Ovary (tissue), 9 donors: ENCODE data around the gene CSNK1A1. TPM values are rescaled to one million over a fixed set of nuclear protein-coding genes. Genes with fewer than 3 reads are reported as not detected.

Experiments used
- DNase-seq, 5 donors: peaks; one replicate each; pipeline ENCODE4 v3.0.0-alpha.2; 2019 to 2020
- H3K27ac ChIP-seq, 2 donors: fragments of 200-600 bp; one replicate each; pipeline versions ENCODE4 v1.5.1 to v1.8.0; 2019 to 2022
- H3K27me3 ChIP-seq: fragments of 200-600 bp; one replicate; pipeline ENCODE4 v1.8.0; 2022
- H3K36me3 ChIP-seq: fragments of 200-600 bp; sonication (generic); one replicate; pipeline ENCODE4 v1.5.1; 2019
- H3K4me1 ChIP-seq: one replicate; pipeline ENCODE4 v1.8.1; 2013; ENCODE audit warnings: mild to moderate bottlenecking, moderate library complexity; ENCODE audit not compliant: insufficient read depth
- H3K4me3 ChIP-seq: fragments of 200-600 bp; sonication (generic); one replicate; pipeline ENCODE4 v1.5.1; 2017
- H3K9me3 ChIP-seq, 2 donors: fragments of 200-600 bp in 1 of 2; sonication (generic) in 1 of 2; one replicate each; pipeline versions ENCODE4 v1.5.1 to v1.8.1; 2013 to 2019; ENCODE audit warnings: mild to moderate bottlenecking in 1 of 2, moderate library complexity in 1 of 2
- EP300 ChIP-seq: sonication (generic); formaldehyde crosslinking; IDR thresholded peaks from one replicate; pipeline ENCODE4 v1.6.1; 2017; ENCODE audit warnings: antibody characterized with exemption
- POLR2A ChIP-seq: fragments of 450-650 bp; IDR thresholded peaks from one replicate; pipeline ENCODE4 v1.6.1; 2017; ENCODE audit warnings: antibody characterized with exemption, mild to moderate bottlenecking, moderate library complexity
- WGBS, 3 donors: extraction: QIAGEN DNeasy Blood & Tissue Kit in 1 of 3; methylation state at CpG; one replicate each; pipeline versions ENCODE4 v1.1.5 to v1.1.7; 2013 to 2017; 5-methylcytosine and 5-hydroxymethylcytosine counted together
- intact Hi-C, 4 donors: fragments of 100-400 bp; cut with DNase I; formaldehyde crosslinking; loops; one replicate each; pipeline versions ENCODE4 v1.11.0 to v1.15.1; 2022 to 2023
- polyA plus RNA-seq, 2 donors: library from polyadenylated mRNA; stranded (reverse); fragments of 200-250 nt in 1 of 2; fragments of 350-450 nt in 1 of 2; fragmentation: Illumina TruSeq in 1 of 2; extraction: RNeasy Lipid Tissue Mini Kit (QIAGEN cat#74804) in 1 of 2; gene quantifications; one replicate each; pipeline ENCODE4 v1.2.3, GENCODE V29; 2013 to 2014
- total RNA-seq, 7 donors: library from RNA; depleted of rRNA in 2 of 7; stranded (reverse); fragments of >200 nt in 2 of 7; fragmentation: NEBNext Ultra II Directional in 3 of 7; extraction: Animal tissue kit (Norgen Biotek cat#: 25700) in 3 of 7; gene quantifications; one replicate each; pipeline versions ENCODE4 v1.1.0 to v1.2.4, GENCODE V29; 2016 to 2023
- TF ChIP-seq, protein P1 (sequence below), 3 donors: fragments of 450-650 bp in 2 of 3; fragments of 200-600 bp in 1 of 3; IDR thresholded peaks; one replicate each; pipeline versions ENCODE4 v1.5.1 to v1.8.0; 2016 to 2022; ENCODE audit warnings: antibody characterized with exemption in 3 of 3, mild to moderate bottlenecking in 1 of 3
- donor health status: DM: no; HTN: no; CAD: no; lungs with moderate emphysema.
- donor health status: DM: no; HTN: no; CAD: no.
- donor health status: Bipolar disorder and iron deficiency.
- donor health status: DM: yes; HTN: yes; CAD: no.
- donor health status: DM: no; HTN: no; CAD: no.
- donor health status: DM: yes; HTN: yes; CAD: no.

CSNK1A1 gene
- total and polyA plus RNA-seq, 9 donors = 64.1 to 233 (median 158) TPM

DNA sequence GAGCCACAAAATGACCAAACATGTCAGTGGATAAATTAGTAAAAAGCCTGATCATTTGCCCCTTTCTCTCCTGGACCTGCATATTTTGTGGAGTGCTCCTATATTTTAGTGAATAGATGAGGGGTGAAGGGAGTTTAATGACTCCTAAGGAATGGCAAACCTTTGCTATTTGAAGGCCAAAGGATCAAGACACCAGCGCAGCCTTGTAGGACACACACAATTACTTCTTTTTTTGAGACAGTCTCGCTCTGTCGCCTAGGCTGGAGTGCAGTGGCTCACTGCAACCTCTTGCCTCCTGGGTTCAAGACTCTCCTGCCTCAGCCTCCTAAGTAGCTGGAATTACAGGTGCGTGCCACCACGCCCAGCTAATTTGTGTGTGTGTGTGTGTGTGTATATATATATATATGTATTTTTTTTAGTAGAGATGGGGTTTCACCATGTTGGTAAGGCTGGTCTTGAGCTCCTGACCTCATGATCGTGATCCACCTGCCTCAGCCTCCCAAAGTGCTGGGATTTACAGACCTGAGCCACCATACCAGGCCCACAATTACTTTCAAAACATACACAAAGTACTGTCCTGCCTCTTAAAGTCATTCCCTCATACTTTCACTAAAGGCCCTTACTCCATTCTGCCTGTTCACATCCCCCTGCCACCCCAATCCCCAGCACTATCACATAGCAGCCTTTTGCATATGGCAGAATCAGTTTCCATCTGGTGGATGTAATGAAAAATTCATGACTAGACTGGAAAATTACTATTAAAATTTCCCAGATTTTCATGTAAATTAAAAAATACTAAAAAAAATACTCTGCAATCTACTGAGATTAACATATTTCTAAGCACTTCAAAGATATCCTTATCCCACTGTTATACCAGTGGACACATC is 60.4 kb downstream of the CSNK1A1 start:
- H3K36me3 ChIP-seq = no peaks in the 10 kb centered on the region
- DNase-seq = no peak
- no peak overlapping the region for H3K27ac ChIP-seq
- TF ChIP-seq EP300 (no peak), POLR2A (no peak)
- TF ChIP-seq, protein P1, sequence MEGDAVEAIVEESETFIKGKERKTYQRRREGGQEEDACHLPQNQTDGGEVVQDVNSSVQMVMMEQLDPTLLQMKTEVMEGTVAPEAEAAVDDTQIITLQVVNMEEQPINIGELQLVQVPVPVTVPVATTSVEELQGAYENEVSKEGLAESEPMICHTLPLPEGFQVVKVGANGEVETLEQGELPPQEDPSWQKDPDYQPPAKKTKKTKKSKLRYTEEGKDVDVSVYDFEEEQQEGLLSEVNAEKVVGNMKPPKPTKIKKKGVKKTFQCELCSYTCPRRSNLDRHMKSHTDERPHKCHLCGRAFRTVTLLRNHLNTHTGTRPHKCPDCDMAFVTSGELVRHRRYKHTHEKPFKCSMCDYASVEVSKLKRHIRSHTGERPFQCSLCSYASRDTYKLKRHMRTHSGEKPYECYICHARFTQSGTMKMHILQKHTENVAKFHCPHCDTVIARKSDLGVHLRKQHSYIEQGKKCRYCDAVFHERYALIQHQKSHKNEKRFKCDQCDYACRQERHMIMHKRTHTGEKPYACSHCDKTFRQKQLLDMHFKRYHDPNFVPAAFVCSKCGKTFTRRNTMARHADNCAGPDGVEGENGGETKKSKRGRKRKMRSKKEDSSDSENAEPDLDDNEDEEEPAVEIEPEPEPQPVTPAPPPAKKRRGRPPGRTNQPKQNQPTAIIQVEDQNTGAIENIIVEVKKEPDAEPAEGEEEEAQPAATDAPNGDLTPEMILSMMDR (IDR thresholded peaks at IDR 0.05) = no peak
- WGBS, 3 donors = 78 to 88% (median 86%) methylated on average over 6 of the region's 6 CpGs
- H3K27me3 ChIP-seq = no peaks in the 10 kb centered on the region
- no peaks in the 10 kb centered on the region for H3K9me3 ChIP-seq
- peaks cover 11% of the 10 kb centered on the region for H3K4me1 ChIP-seq
- intact Hi-C loops = no loop called here
- H3K4me3 ChIP-seq = no peak overlapping the region

- Histone ChIP-seq H3K36me3 (no peaks in the 10 kb centered on the region), H3K9me3 (no peaks in the 10 kb centered on the region), H3K27ac (no peak overlapping the region), H3K4me1 (peaks cover 11% of the 10 kb centered on the region), H3K4me3 (no peak overlapping the region), H3K27me3 (no peaks in the 10 kb centered on the region)
- DNase-seq = peak in 2 of 5 donors; percentile 41 to 45
- TF ChIP-seq, protein P1 (IDR thresholded peaks at IDR 0.05) = no peak
- TF ChIP-seq POLR2A (no peak), EP300 (no peak)
- 3 to 5% (median 4%) methylated on average over 7 of the region's 7 CpGs for whole genome bisulfite sequencing, 3 donors
- intact Hi-C loops = no loop called here
These were observed 61.6 kb downstream of the CSNK1A1 start for GRCh38 chr5:149489605-149490037.

- DNase-seq = no peak
- Histone ChIP-seq H3K4me1 (peaks cover 11% of the 10 kb centered on the region), H3K9me3 (no peaks in the 10 kb centered on the region), H3K36me3 (no peaks in the 10 kb centered on the region), H3K27ac (no peak overlapping the region), H3K4me3 (no peak overlapping the region), H3K27me3 (no peaks in the 10 kb centered on the region)
- 71 to 78% (median 73%) methylated on average over 19 of the region's 19 CpGs for WGBS, 3 donors
- intact Hi-C loops = no loop called here
- TF ChIP-seq, protein P1 (IDR thresholded peaks at IDR 0.05) = no peak
These were observed 62.5 kb downstream of the CSNK1A1 start for GRCh38 chr5:149488645-149489306.

DNA sequence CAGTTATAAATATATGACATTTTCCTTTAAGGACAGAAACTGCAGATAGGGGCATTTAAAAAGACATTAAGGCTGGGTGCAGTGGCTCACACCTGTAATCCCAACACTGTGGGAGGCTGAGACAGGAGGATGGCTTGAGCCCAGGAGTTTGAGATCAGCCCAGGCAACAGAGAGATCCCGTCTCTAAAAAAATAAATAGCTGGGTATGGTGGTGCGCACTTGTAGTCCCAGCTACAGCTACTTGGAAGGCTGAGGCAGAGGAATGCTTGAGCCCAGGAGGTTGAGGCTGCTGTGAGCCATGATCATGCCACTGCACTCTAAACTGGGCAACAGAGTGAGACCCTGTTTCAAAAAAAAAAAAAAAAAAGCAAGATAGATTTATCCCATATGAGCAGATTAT is 63.6 kb downstream of the CSNK1A1 start:
- Histone ChIP-seq H3K27me3 (no peaks in the 10 kb centered on the region), H3K4me3 (no peak overlapping the region), H3K4me1 (peaks cover 11% of the 10 kb centered on the region), H3K36me3 (no peaks in the 10 kb centered on the region), H3K27ac (no peak overlapping the region), H3K9me3 (no peaks in the 10 kb centered on the region)
- intact Hi-C loops = no loop called here
- TF ChIP-seq, protein P1 (IDR thresholded peaks at IDR 0.05) = no peak
- TF ChIP-seq POLR2A (no peak), EP300 (no peak)
- 53 to 65% (median 54%) methylated on average over 2 of the region's 2 CpGs for WGBS, 3 donors
- DNase-seq = no peak
